IMR-90 (cell line): ENCODE measurements around the gene CAMK2G. TPM values are rescaled to one million over a fixed set of nuclear protein-coding genes. Genes with fewer than 3 reads are reported as not detected.
"Not testable (repeated sequence)": the region's sequence is repeated elsewhere in the genome, so short reads cannot be mapped to it uniquely, and the experiment has no call there.

Experiments used
- ATAC-seq: fragments of 200-7000 bp; cut with Tn5 transposase; 2 replicates; pipeline ENCODE4 v1.9.1; 2020; ENCODE audit warnings: low read depth, mild to moderate bottlenecking, moderate library complexity
- BruUV-seq: library from RNA; stranded (reverse); fragments of 400-500 nt; replicated peaks from 2 replicates; lab custom pipeline; 2021; lab: Mats Ljungman, UMichigan
- CTCF ChIA-PET: fragments of 300-600 bp; formaldehyde crosslinking; extraction: SDS; loops from one replicate; lab custom pipeline; 2021; ENCODE audit warnings: antibody characterized with exemption; lab: Yijun Ruan, JAX
- POLR2A ChIA-PET: fragments of 300-600 bp; sonication (Branson Sonifier 250); formaldehyde crosslinking; loops from one replicate; lab custom pipeline; 2022; ENCODE audit warnings: antibody characterized with exemption; ENCODE audit not compliant: unreplicated experiment; lab: Charles Lee
- DNase-seq: peaks from one replicate; pipeline ENCODE4 v3.0.0; 2013
- H2AFZ ChIP-seq: replicated peaks from 2 replicates; pipeline ENCODE3; 2013; ENCODE audit warnings: low read length, mild to moderate bottlenecking; ENCODE audit not compliant: poor library complexity
- H2AK5ac ChIP-seq: 2 replicates; pipeline ENCODE4 v1.6.1; 2013; ENCODE audit warnings: low read depth, low read length, inconsistent platforms
- H2AK9ac ChIP-seq: replicated peaks from 2 replicates; pipeline ENCODE3; 2013; ENCODE audit warnings: mild to moderate bottlenecking, low read depth, low read length, moderate library complexity; ENCODE audit not compliant: poor library complexity
- H2BK120ac ChIP-seq: 2 replicates; pipeline ENCODE4 v1.6.1; 2013; ENCODE audit warnings: low read depth, low read length, inconsistent platforms
- H2BK15ac ChIP-seq: 3 replicates; pipeline ENCODE4 v1.6.1; 2013; ENCODE audit warnings: low read depth, low read length, inconsistent platforms
- H2BK20ac ChIP-seq: 2 replicates; pipeline ENCODE4 v1.6.1; 2013; ENCODE audit warnings: low read depth, mild to moderate bottlenecking, inconsistent platforms, low read length, moderate library complexity
- H2BK5ac ChIP-seq: 2 replicates; pipeline ENCODE4 v1.6.1; 2013; ENCODE audit warnings: mild to moderate bottlenecking, low read depth, low read length, inconsistent platforms; ENCODE audit not compliant: poor library complexity, severe bottlenecking
- H3K14ac ChIP-seq: replicated peaks from 2 replicates; pipeline ENCODE4 v1.6.1; 2013; ENCODE audit warnings: low read depth, low read length, inconsistent platforms
- H3K18ac ChIP-seq: 2 replicates; pipeline ENCODE4 v1.6.1; 2013; ENCODE audit warnings: low read depth, low read length, control low read depth
- H3K23ac ChIP-seq: 2 replicates; pipeline ENCODE4 v1.6.1; 2013; ENCODE audit warnings: low read depth, low read length, inconsistent platforms
- H3K27ac ChIP-seq: 2 replicates; pipeline ENCODE4 v1.5.1; 2013; ENCODE audit warnings: mild to moderate bottlenecking, control low read depth, low read length; ENCODE audit not compliant: insufficient read depth
- H3K27me3 ChIP-seq: 2 replicates; pipeline ENCODE4 v1.6.1; 2013; ENCODE audit warnings: low read length; ENCODE audit not compliant: control insufficient read depth, insufficient read depth
- H3K36me3 ChIP-seq: 2 replicates; pipeline ENCODE4 v1.6.1; 2013; ENCODE audit warnings: low read length, mixed read lengths; ENCODE audit not compliant: control insufficient read depth, insufficient read depth
- H3K4ac ChIP-seq: 2 replicates; pipeline ENCODE4 v1.6.1; 2013; ENCODE audit warnings: low read depth, low read length, inconsistent platforms
- H3K4me1 ChIP-seq: 2 replicates; pipeline ENCODE4 v1.6.1; 2013; ENCODE audit warnings: low read length, mixed read lengths; ENCODE audit not compliant: control insufficient read depth, insufficient read depth
- H3K4me2 ChIP-seq: 2 replicates; pipeline ENCODE4 v1.6.1; 2013; ENCODE audit warnings: low read depth, mild to moderate bottlenecking, control low read depth, low read length, moderate library complexity
- H3K4me3 ChIP-seq: 2 replicates; pipeline ENCODE4 v1.5.1; 2013; ENCODE audit warnings: low read depth, mild to moderate bottlenecking, control low read depth, low read length, moderate library complexity; ENCODE audit not compliant: insufficient read depth
- H3K56ac ChIP-seq: 2 replicates; pipeline ENCODE4 v1.6.1; 2013; ENCODE audit warnings: low read length, inconsistent platforms; ENCODE audit not compliant: insufficient read depth; ENCODE audit errors: extremely low read depth
- H3K79me1 ChIP-seq, 2 experiments: 2 replicates each; pipeline ENCODE4 v1.6.1; 2013; ENCODE audit warnings: low read length in 2 of 2, inconsistent platforms in 1 of 2, low read depth in 1 of 2
- H3K9ac ChIP-seq: 2 replicates; pipeline ENCODE4 v1.6.1; 2013; ENCODE audit warnings: low read depth, low read length, control low read depth
- H3K9me1 ChIP-seq: 2 replicates; pipeline ENCODE4 v1.6.1; 2013; ENCODE audit warnings: low read length, inconsistent platforms; ENCODE audit not compliant: insufficient read depth
- H3K9me3 ChIP-seq: 2 replicates; pipeline ENCODE4 v1.6.1; 2013; ENCODE audit warnings: low read length; ENCODE audit not compliant: control insufficient read depth, insufficient read depth
- H4K20me1 ChIP-seq: 2 replicates; pipeline ENCODE4 v1.6.1; 2013; ENCODE audit warnings: low read length, inconsistent platforms; ENCODE audit not compliant: insufficient read depth
- H4K5ac ChIP-seq: 2 replicates; pipeline ENCODE4 v1.6.1; 2013; ENCODE audit warnings: mild to moderate bottlenecking, low read depth, low read length, control low read depth
- H4K8ac ChIP-seq, 2 experiments: 2 replicates each; pipeline ENCODE4 v1.6.1; 2013; ENCODE audit warnings: low read depth in 2 of 2, low read length in 2 of 2, control low read depth in 1 of 2, inconsistent platforms in 1 of 2
- H4K91ac ChIP-seq: 2 replicates; pipeline ENCODE4 v1.6.1; 2013; ENCODE audit warnings: low read depth, low read length, inconsistent platforms; ENCODE audit not compliant: insufficient read depth
- WGBS, 2 experiments: methylation state at CpG; one replicate each; pipeline versions ENCODE4 v1.1.5 to v1.1.7; 2013; ENCODE audit warnings: missing lambda C conversion rate in 2 of 2; ENCODE audit not compliant: insufficient read length in 1 of 2; ENCODE audit errors: extremely low coverage in 2 of 2; 5-methylcytosine and 5-hydroxymethylcytosine counted together
- dilution Hi-C: fragments of 300-500 bp; cut with HindIII; formaldehyde crosslinking; loops from one replicate; pipeline ENCODE4 v1.14.3; 2018; ENCODE audit warnings: low sequenced_read_pairs; ENCODE audit not compliant: unreplicated experiment
- in situ Hi-C: fragments of 300-500 bp; cut with MboI; formaldehyde crosslinking; loops from 3 replicates; pipeline ENCODE4 v1.14.3; 2019; ENCODE audit warnings: low sequenced_read_pairs, inconsistent platforms, mixed read lengths
- intact Hi-C: fragments of 100-400 bp; cut with micrococcal nuclease; formaldehyde crosslinking; loops from 2 replicates; pipeline ENCODE4 v1.10.0; 2022
- polyA plus RNA-seq, 3 experiments: library from polyadenylated mRNA; depleted of rRNA; stranded (reverse); fragments of >200 nt; gene quantifications; 2 replicates each; pipeline ENCODE4 v1.2.3, GENCODE V29; 2012; ENCODE audit warnings: low replicate concordance in 1 of 3
- total RNA-seq: library from RNA; depleted of rRNA; stranded (reverse); fragments of >200 nt; gene quantifications from 2 replicates; pipeline ENCODE4 v1.2.3, GENCODE V29; 2012

CAMK2G gene
- total and polyA plus RNA-seq, 2 of the 4 experiments (the other 2 are of a cell fraction), result 20.4 to 25.4 TPM

DNA sequence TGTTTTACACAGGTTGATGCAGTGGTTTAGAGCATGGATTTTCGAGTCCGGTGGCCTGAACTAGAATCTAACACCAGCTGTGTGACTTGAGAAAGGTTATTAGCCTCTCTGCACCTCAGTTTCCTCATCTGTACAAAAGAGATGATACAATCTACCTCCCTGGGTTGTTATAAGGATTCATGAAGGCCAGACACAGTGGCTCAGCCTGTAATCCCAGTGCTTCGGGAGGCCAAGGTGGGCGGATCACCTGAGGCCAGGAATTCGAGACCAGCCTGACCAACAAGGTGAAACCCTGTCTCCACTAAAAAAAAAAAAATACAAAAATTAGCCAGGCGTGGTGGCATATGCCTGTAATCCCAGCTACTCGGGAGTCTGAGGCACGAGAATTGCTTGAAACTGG, 45.1 kb upstream of the CAMK2G start:
- H3K23ac ChIP-seq, H2BK5ac ChIP-seq, H4K8ac ChIP-seq, H3K9me3 ChIP-seq, in situ Hi-C loops, H3K18ac ChIP-seq, ATAC-seq, H3K27me3 ChIP-seq, H3K14ac ChIP-seq, H2AK9ac ChIP-seq, H4K91ac ChIP-seq, H3K56ac ChIP-seq, H2BK20ac ChIP-seq, H3K9ac ChIP-seq, H3K4me2 ChIP-seq, intact Hi-C loops, H4K5ac ChIP-seq, H2BK15ac ChIP-seq, H2AFZ ChIP-seq, DNase-seq, H3K4me3 ChIP-seq, dilution Hi-C loops, POLR2A ChIA-PET, H3K9me1 ChIP-seq, BruUV-seq: not testable (repeated sequence)
- Histone ChIP-seq H3K27ac (peak overlapping the region; percentile 46; the same call in 1 of the 2 replicates), H3K4me1 (peaks cover 14% of the 10 kb centered on the region), H2AK5ac (peak overlapping the region; percentile 25; the same call in 1 of the 2 replicates), H3K4ac (0 out of 2 replicates have a peak overlapping the region, but pooled peaks have one; percentile 12), H2BK120ac (peak overlapping the region; percentile 37; the same call in 1 of the 2 replicates), H3K79me1 (peaks cover 3 to 23% of the 10 kb centered on the region in 2 experiments; a peak in 3 of 4 replicates), H3K36me3 (peaks cover 29% of the 10 kb centered on the region), H4K20me1 (peaks cover 34% of the 10 kb centered on the region)
- WGBS, 2 experiments, result 90% methylated on average over 2 of the region's 8 CpGs; no CpG with 5 or more reads in 1 of the 2 experiments
- CTCF ChIA-PET, result interaction anchor here (0.9 to 1.2 kb wide), 2 partner anchors 15 to 18 kb away, joined by 3 to 4 read pairs; no protein-coding TSS in a partner anchor
